Pancreas (tissue), 10 donors: ENCODE data around the gene ARTN. TPM values are rescaled to one million over a fixed set of nuclear protein-coding genes. Genes with fewer than 3 reads are reported as not detected.
A peak's percentile ranks its signal among the peaks of the same experiment; 100 is the strongest.

ENCODE experiments used
- ATAC-seq, 4 donors: fragments of 200-7000 bp; cut with Tn5 transposase; one replicate each; pipeline versions ENCODE4 v1.8.0 to v1.9.1; 2020; ENCODE audit warnings: mild to moderate bottlenecking in 4 of 4, moderate library complexity in 4 of 4
- DNase-seq, 6 donors: peaks; one replicate each; pipeline ENCODE4 v3.0.0-alpha.2; 2020
- FAIRE-seq: peaks from 2 replicates; lab custom pipeline; 2012; peaks lifted over from hg19 to GRCh38; lab: Jason Lieb, UNC
- H3K27ac ChIP-seq, 4 donors: fragments of 200-600 bp; sonication (generic); 1 replicate in 3 of 4; 2 replicates in 1 of 4; pipeline versions ENCODE4 v1.5.0 to v1.8.0; 2020
- H3K27me3 ChIP-seq, 4 donors: fragments of 200-600 bp; one replicate each; pipeline ENCODE4 v1.8.0; 2021
- H3K36me3 ChIP-seq, 3 donors: fragments of 200-600 bp; sonication (generic) in 1 of 3; one replicate each; pipeline versions ENCODE4 v1.5.0 to v1.8.0; 2020 to 2021
- H3K4me1 ChIP-seq, 3 donors: fragments of 200-600 bp; one replicate each; pipeline ENCODE4 v1.8.0; 2021
- H3K4me3 ChIP-seq, 4 donors: fragments of 200-600 bp; sonication (generic) in 2 of 4; one replicate each; pipeline versions ENCODE4 v1.5.0 to v1.8.0; 2020 to 2021
- H3K9me3 ChIP-seq, 4 donors: fragments of 200-600 bp; one replicate each; pipeline ENCODE4 v1.8.0; 2021
- CTCF ChIP-seq, 4 donors: fragments of 200-600 bp; sonication (generic) in 3 of 4; IDR thresholded peaks; one replicate each; pipeline versions ENCODE4 v1.5.0 to v1.8.0; 2021; ENCODE audit warnings: antibody characterized with exemption in 4 of 4
- WGBS, 2 donors: extraction: QIAGEN DNeasy Blood & Tissue Kit; methylation state at CpG; one replicate each; pipeline ENCODE4 v1.1.7; 2013; 5-methylcytosine and 5-hydroxymethylcytosine counted together
- intact Hi-C, 3 donors: fragments of 100-400 bp; cut with DNase I; formaldehyde crosslinking; loops; one replicate each; pipeline versions ENCODE4 v1.11.1 to v1.14.2; 2022
- polyA plus RNA-seq, 2 donors: library from polyadenylated mRNA; stranded (reverse); fragments of 200-250 nt; gene quantifications; one replicate each; pipeline ENCODE4 v1.2.3, GENCODE V29; 2013
- total RNA-seq, 6 donors: library from RNA; stranded (reverse); fragmentation: NEBNext Ultra II Directional in 4 of 6; extraction: Animal tissue kit (Norgen Biotek cat#: 25700) in 4 of 6; gene quantifications; one replicate each; pipeline versions ENCODE4 v1.2.1 to v1.2.4, GENCODE V29; 2021 to 2023
- donor health status: healthy with polysubstance abuse.
- donor health status: DM: no; HTN: no; CAD: no; lungs with moderate emphysema.
- donor health status: DM: no; HTN: no; CAD: no.
- donor health status: control.
- donor health status: control.
- donor health status: Bipolar disorder and iron deficiency.
- donor health status: DM: yes; HTN: yes; CAD: no.
- donor health status: DM: no; HTN: no; CAD: no.
- donor health status: DM: no; HTN: no; CAD: no.
- donor health status: DM: yes; HTN: yes; CAD: no.

Gene ARTN
- total and polyA plus RNA-seq, 8 donors, result 0.87 to 3.2 (median 1.2) TPM

GRCh38 chr1:43947874-43948437, 14.4 kb downstream of the ARTN start:
- H3K27me3 ChIP-seq, result no peaks in the 10 kb centered on the region
- no peak for ATAC-seq
- no peak overlapping the region for H3K27ac ChIP-seq
- peaks cover 8 to 28% (median 18%) of the 10 kb centered on the region in 3 donors for H3K4me1 ChIP-seq
- H3K9me3 ChIP-seq, result no peaks in the 10 kb centered on the region
- 27 to 35% methylated on average over 3 of the region's 3 CpGs for WGBS, 2 donors
- no peak for FAIRE-seq
- DNase-seq, result no peak
- H3K36me3 ChIP-seq, result no peaks in the 10 kb centered on the region
- TF ChIP-seq CTCF (IDR thresholded peaks at IDR 0.05), result no peak
- peak overlapping the region in 3 of 4 donors; percentile 55 to 78 (median 65) for H3K4me3 ChIP-seq
- intact Hi-C loops, result no loop called here

GRCh38 chr1:43949678-43950077, 16.1 kb downstream of the ARTN start:
- Histone ChIP-seq H3K36me3 (no peaks in the 10 kb centered on the region), H3K4me3 (no peak overlapping the region), H3K27ac (no peak overlapping the region), H3K4me1 (peaks cover 8 to 26% (median 18%) of the 10 kb centered on the region in 3 donors), H3K27me3 (no peaks in the 10 kb centered on the region), H3K9me3 (no peaks in the 10 kb centered on the region)
- no peak for TF ChIP-seq CTCF (IDR thresholded peaks at IDR 0.05)
- ATAC-seq (no peak), DNase-seq (peak in 1 of 6 donors; percentile 40), FAIRE-seq (no peak)
- WGBS, 2 donors, result 89 to 92% methylated on average over 13 of the region's 13 CpGs
- intact Hi-C loops, result no loop called here

GRCh38 chr1:43951021-43951985, 17.7 kb downstream of the ARTN start:
- DNase-seq (no peak), ATAC-seq (no peak), FAIRE-seq (no peak)
- Histone ChIP-seq H3K4me1 (peaks cover 4 to 15% (median 9%) of the 10 kb centered on the region in 3 donors), H3K36me3 (no peaks in the 10 kb centered on the region), H3K27ac (no peak overlapping the region), H3K27me3 (no peaks in the 10 kb centered on the region), H3K9me3 (no peaks in the 10 kb centered on the region), H3K4me3 (no peak overlapping the region)
- TF ChIP-seq CTCF (IDR thresholded peaks at IDR 0.05), result no peak
- 84 to 90% methylated on average over 4 of the region's 4 CpGs for WGBS, 2 donors
- intact Hi-C loops, result no loop called here

DNA sequence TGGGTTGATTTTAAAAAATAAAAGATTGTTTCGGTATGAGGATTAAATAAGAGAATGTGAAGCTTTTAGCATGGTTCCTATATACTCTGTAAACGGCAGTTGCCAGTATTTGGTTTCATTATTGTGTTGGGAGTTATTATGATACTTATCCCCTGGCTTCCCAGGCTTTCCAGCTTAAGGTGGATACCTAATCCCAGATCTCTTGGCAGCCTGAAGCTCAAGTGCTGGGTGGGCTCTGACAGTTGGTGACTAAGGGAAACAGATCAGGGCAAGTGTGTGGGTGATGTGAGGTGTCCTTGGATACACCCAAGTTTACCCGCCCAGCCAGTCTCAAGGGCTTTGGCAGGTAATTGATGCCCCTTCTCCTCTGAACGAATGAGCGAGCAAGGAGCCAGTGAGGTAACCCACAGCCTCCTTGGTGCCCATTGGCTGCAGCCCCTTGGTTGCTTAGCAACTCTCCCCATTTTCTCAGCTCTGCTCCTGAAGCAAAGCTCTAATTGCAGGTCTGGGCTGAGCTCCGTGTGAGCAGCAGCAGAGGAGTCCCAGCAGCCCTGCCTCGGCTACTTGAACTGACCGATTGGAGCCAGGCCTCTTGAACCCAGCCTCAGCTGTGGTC, 19.2 kb downstream of the ARTN start:
- 75 to 79% methylated on average over 8 of the region's 8 CpGs for WGBS, 2 donors
- Histone ChIP-seq H3K9me3 (no peaks in the 10 kb centered on the region), H3K27me3 (no peaks in the 10 kb centered on the region), H3K36me3 (peaks cover 0 to 6% (median 0%) of the 10 kb centered on the region in 3 donors), H3K27ac (no peak overlapping the region), H3K4me1 (peaks cover 3 to 8% (median 4%) of the 10 kb centered on the region in 3 donors), H3K4me3 (no peak overlapping the region)
- FAIRE-seq (no peak), DNase-seq (peak in 1 of 6 donors; percentile 32), ATAC-seq (peak in 2 of 4 donors; percentile 55 to 62)
- intact Hi-C loops, result no loop called here
- no peak for TF ChIP-seq CTCF (IDR thresholded peaks at IDR 0.05)
